K562 (cell line): ENCODE results near the gene FRK. TPM values are rescaled to one million over a fixed set of nuclear protein-coding genes. Genes with fewer than 3 reads are reported as not detected.

Source experiments
- ATAC-seq: fragments of 200-7000 bp; cut with Tn5 transposase; 3 replicates; pipeline ENCODE4 v1.9.1; 2020; ENCODE audit warnings: moderate library complexity
- BruUV-seq: library from RNA; stranded (reverse); fragments of 400-500 nt; replicated peaks from 2 replicates; lab custom pipeline; 2021; lab: Mats Ljungman, UMichigan
- CTCF ChIA-PET: fragments of 300-600 bp; formaldehyde crosslinking; extraction: SDS; loops from one replicate; lab custom pipeline; 2021; ENCODE audit warnings: low intra/inter-chr PET ratio; lab: Yijun Ruan, JAX
- POLR2A ChIA-PET: fragments of 300-600, 350-650 bp; sonication (Branson Sonifier 250); formaldehyde crosslinking; extraction: SDS; loops from one replicate; lab custom pipeline; 2021; ENCODE audit warnings: antibody characterized with exemption, inconsistent platforms; lab: Yijun Ruan, JAX
- DNase-seq, 4 experiments: peaks; one replicate each; pipeline versions ENCODE4 v3.0.0 to v3.0.0-alpha.2; 2011 to 2018; ENCODE audit warnings: low spot score in 3 of 4, mixed read lengths in 3 of 4; ENCODE audit errors: extremely low read depth in 1 of 4
- FAIRE-seq: peaks from 2 replicates; lab custom pipeline; 2011; peaks lifted over from hg19 to GRCh38; lab: Jason Lieb, UNC
- H2AFZ ChIP-seq: 2 replicates; pipeline ENCODE4 v1.6.0; 2011; ENCODE audit warnings: low read depth, low read length, control low read depth, inconsistent platforms
- H3K27ac ChIP-seq: fragments of 200-600 bp; 3 replicates; pipeline ENCODE4 v1.8.0; 2011; ENCODE audit warnings: low read depth, mild to moderate bottlenecking, control low read depth, inconsistent platforms, low read length, moderate library complexity, mixed read lengths; ENCODE audit errors: extremely low read depth
- H3K27me3 ChIP-seq, 2 experiments: fragments of 300-600 bp in 1 of 2; 2 replicates in 1 of 2; 3 replicates in 1 of 2; pipeline versions ENCODE4 v1.6.0 to v1.8.0; 2011; ENCODE audit warnings: inconsistent platforms in 2 of 2, low read length in 2 of 2, mild to moderate bottlenecking in 1 of 2, mixed read lengths in 1 of 2, moderate library complexity in 1 of 2; ENCODE audit not compliant: control insufficient read depth in 2 of 2, insufficient read depth in 2 of 2
- H3K36me3 ChIP-seq: fragments of 300-600 bp; 3 replicates; pipeline ENCODE4 v1.8.0; 2011; ENCODE audit warnings: mild to moderate bottlenecking, low read length, inconsistent platforms; ENCODE audit not compliant: control insufficient read depth, insufficient read depth
- H3K4me1 ChIP-seq, 2 experiments: fragments of 200-600 bp in 1 of 2; replicated peaks in 1 of 2; 2 replicates in 1 of 2; 3 replicates in 1 of 2; pipeline versions ENCODE4 v1.5.1 to v1.8.0; 2011; ENCODE audit warnings: inconsistent platforms in 2 of 2, low read length in 2 of 2, mild to moderate bottlenecking in 1 of 2, mixed read lengths in 1 of 2, moderate library complexity in 1 of 2; ENCODE audit not compliant: control insufficient read depth in 2 of 2, insufficient read depth in 2 of 2
- H3K4me2 ChIP-seq: 2 replicates; pipeline ENCODE4 v1.6.1; 2011; ENCODE audit warnings: low read length, control low read depth, inconsistent platforms, mixed read lengths; ENCODE audit not compliant: insufficient read depth
- H3K4me3 ChIP-seq: fragments of 200-600 bp; sonication (generic), shearing (Covaris generic); 2 replicates; pipeline ENCODE4 v1.5.1; 2016; ENCODE audit warnings: control low read depth, inconsistent platforms
- H3K79me2 ChIP-seq: fragments of 200-600 bp; 3 replicates; pipeline ENCODE4 v1.8.0; 2011; ENCODE audit warnings: low read length, inconsistent platforms; ENCODE audit not compliant: control insufficient read depth, insufficient read depth
- H3K9ac ChIP-seq, 2 experiments: 2 replicates each; pipeline versions ENCODE4 v1.6.0 to v1.6.1; 2011; ENCODE audit warnings: low read depth in 2 of 2, low read length in 2 of 2, control low read depth in 1 of 2, inconsistent platforms in 1 of 2, mild to moderate bottlenecking in 1 of 2, mixed read lengths in 1 of 2; ENCODE audit not compliant: insufficient read depth in 1 of 2
- H3K9me1 ChIP-seq: one replicate; pipeline ENCODE4 v1.6.0; 2011; ENCODE audit warnings: inconsistent platforms, mild to moderate bottlenecking, low read length, moderate library complexity; ENCODE audit not compliant: control insufficient read depth, insufficient read depth
- H3K9me3 ChIP-seq: replicated peaks from 2 replicates; pipeline ENCODE4 v1.5.1; 2011; ENCODE audit warnings: low read depth, low read length, inconsistent platforms; ENCODE audit not compliant: control insufficient read depth, insufficient read depth
- H4K20me1 ChIP-seq: replicated peaks from 2 replicates; pipeline ENCODE4 v1.6.1; 2011; ENCODE audit warnings: low read length, inconsistent platforms, mixed read lengths; ENCODE audit not compliant: control insufficient read depth, insufficient read depth
- EHMT2 ChIP-seq: fragments of 450-650 bp; IDR thresholded peaks from 2 replicates; pipeline ENCODE4 v1.6.1; 2018; ENCODE audit warnings: antibody characterized with exemption
- NR2C1 ChIP-seq, 2 experiments: fragments of 450-650 bp; IDR thresholded peaks; 2 replicates each; pipeline ENCODE4 v1.6.1; 2017; ENCODE audit warnings: mild to moderate bottlenecking in 2 of 2, antibody characterized with exemption in 1 of 2, inconsistent platforms in 1 of 2, missing compliant biosample characterization in 1 of 2, missing genetic modification characterization in 1 of 2
- POLR2G ChIP-seq: fragments of 200-400 bp; formaldehyde crosslinking; IDR thresholded peaks from 2 replicates; pipeline ENCODE4 v1.6.1; 2017; ENCODE audit warnings: low read depth, mild to moderate bottlenecking, antibody characterized with exemption, low read length, moderate library complexity
- TARDBP ChIP-seq: fragments of 450-650 bp; IDR thresholded peaks from 2 replicates; pipeline ENCODE4 v1.6.1; 2016
- TFAP4 ChIP-seq: sonication (generic); formaldehyde crosslinking; IDR thresholded peaks from 2 replicates; pipeline ENCODE4 v1.8.0; 2022; ENCODE audit warnings: missing genetic modification reagents, mild to moderate bottlenecking, moderate library complexity, borderline replicate concordance
- YY1 ChIP-seq, 3 experiments: IDR thresholded peaks; 2 replicates each; pipeline ENCODE4 v1.6.1; 2011; ENCODE audit warnings: low read length in 2 of 3, mild to moderate bottlenecking in 2 of 3, moderate library complexity in 2 of 3, borderline replicate concordance in 1 of 3, control low read depth in 1 of 3, low read depth in 1 of 3; ENCODE audit not compliant: insufficient read depth in 3 of 3, insufficient replicate concordance in 2 of 3, control insufficient read depth in 1 of 3, insufficient read length in 1 of 3; ENCODE audit errors: extremely low read depth in 1 of 3
- ZNF780A ChIP-seq: fragments of 250-450 bp; sonication (Bioruptor Pico); IDR thresholded peaks from 2 replicates; pipeline ENCODE4 v1.5.0; 2021; ENCODE audit warnings: mild to moderate bottlenecking
- WGBS: fragments of 100-300 bp; shearing (Covaris generic); methylation state at CpG from one replicate; pipeline ENCODE4 v1.1.6; 2016; ENCODE audit warnings: low coverage, mixed read lengths; ENCODE audit not compliant: insufficient coverage; ENCODE audit errors: missing lambda C conversion rate; 5-methylcytosine and 5-hydroxymethylcytosine counted together
- in situ Hi-C: fragments of 300-500 bp; cut with MboI; formaldehyde crosslinking; loops from 4 replicates; pipeline ENCODE4 v1.15.0; 2018; ENCODE audit warnings: inconsistent platforms, mixed read lengths
- intact Hi-C: fragments of 100-400 bp; cut with micrococcal nuclease; formaldehyde crosslinking; loops from 2 replicates; pipeline ENCODE4 v1.14.2; 2022
- polyA plus RNA-seq, 8 experiments: library from polyadenylated mRNA; depleted of rRNA in 4 of 8; stranded (reverse) in 5 of 8; unstranded in 3 of 8; fragments of >200 nt; fragmentation: Nextera tagmentation in 2 of 8; fragmentation: Illumina TruSeq in 1 of 8; extraction: Ambion mirVana in 2 of 8; extraction: Trizol in 1 of 8; gene quantifications; 2 replicates each; pipeline versions ENCODE4 v1.2.1 to v1.2.3, GENCODE V29; 2011 to 2014; ENCODE audit warnings: inconsistent platforms in 1 of 8, missing spikeins in 1 of 8
- total RNA-seq, 7 experiments: library from RNA; depleted of rRNA in 6 of 7; stranded (reverse); fragments of >200 nt in 6 of 7; fragmentation: Illumina TruSeq in 2 of 7; extraction: Trizol in 2 of 7; gene quantifications; 2 replicates each; pipeline versions ENCODE4 v1.2.1 to v1.2.3, GENCODE V29; 2011 to 2021; ENCODE audit warnings: low replicate concordance in 1 of 7
- TF ChIP-seq, protein P1 (sequence below): fragments of 450-650 bp; IDR thresholded peaks from 2 replicates; pipeline ENCODE4 v1.7.0; 2016; ENCODE audit warnings: borderline replicate concordance

The FRK gene
- total and polyA plus RNA-seq, 9 of the 15 experiments (the other 6 are each of a cell fraction or from before 2014, with no cell fraction given): 0.01 to 0.29 (median 0.09) TPM

DNA sequence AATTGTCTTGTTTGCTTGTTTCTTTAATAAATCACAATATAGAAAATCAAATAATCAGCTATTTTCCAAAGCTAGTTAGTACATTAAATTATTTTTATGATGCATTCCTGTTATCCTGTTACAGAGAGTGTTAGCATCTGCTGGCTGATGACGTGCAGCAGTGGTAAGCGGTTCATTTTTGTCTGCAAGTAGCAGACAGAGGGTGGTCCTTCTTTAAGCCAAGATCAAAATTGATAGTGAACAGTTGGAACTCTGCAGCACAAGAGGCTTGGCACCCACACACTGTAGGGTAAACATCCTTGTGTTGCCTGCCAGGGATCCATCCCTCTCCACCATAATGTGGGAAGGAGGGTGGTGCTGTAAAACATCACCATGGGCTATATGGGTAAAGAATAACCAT lies 158.3 kb downstream of the FRK start (continued):
- TF ChIP-seq, protein P1, sequence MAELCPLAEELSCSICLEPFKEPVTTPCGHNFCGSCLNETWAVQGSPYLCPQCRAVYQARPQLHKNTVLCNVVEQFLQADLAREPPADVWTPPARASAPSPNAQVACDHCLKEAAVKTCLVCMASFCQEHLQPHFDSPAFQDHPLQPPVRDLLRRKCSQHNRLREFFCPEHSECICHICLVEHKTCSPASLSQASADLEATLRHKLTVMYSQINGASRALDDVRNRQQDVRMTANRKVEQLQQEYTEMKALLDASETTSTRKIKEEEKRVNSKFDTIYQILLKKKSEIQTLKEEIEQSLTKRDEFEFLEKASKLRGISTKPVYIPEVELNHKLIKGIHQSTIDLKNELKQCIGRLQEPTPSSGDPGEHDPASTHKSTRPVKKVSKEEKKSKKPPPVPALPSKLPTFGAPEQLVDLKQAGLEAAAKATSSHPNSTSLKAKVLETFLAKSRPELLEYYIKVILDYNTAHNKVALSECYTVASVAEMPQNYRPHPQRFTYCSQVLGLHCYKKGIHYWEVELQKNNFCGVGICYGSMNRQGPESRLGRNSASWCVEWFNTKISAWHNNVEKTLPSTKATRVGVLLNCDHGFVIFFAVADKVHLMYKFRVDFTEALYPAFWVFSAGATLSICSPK: no peak
- TF ChIP-seq NR2C1 (IDR thresholded peaks at IDR 0.05) (no peak), NR2C1 (tag; IDR thresholded peaks at IDR 0.05) (no peak)

DNA sequence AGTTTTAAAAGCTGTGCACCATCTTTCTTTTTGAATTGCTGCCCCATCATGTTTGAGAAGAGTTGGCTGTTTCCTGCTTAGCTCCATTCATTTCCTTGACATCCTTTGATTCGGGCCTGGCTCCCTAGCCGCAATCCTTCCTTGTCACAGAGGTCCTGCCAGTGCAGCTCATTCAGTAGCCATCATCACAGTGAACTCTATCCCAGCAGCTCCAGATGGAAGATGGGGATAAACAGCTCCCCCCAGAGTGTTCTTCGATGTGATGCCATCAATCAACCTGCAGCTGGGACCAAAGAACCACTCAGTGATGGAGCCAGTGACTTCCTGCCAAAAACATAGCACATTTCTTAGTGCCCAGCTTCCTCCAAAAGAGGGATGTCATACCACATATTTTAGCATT lies 158.8 kb downstream of the FRK start:
- DNase-seq (no peak), FAIRE-seq (no peak), ATAC-seq (no peak)
- CTCF ChIA-PET: no interaction called here
- in situ Hi-C loops (no loop called here), intact Hi-C loops (no loop called here)
- Histone ChIP-seq H3K27ac (no peak overlapping the region), H4K20me1 (no peaks in the 10 kb centered on the region), H3K27me3 (no peaks in the 10 kb centered on the region), H3K9me1 (no peaks in the 10 kb centered on the region), H3K4me2 (no peak overlapping the region), H3K9me3 (no peaks in the 10 kb centered on the region), H3K9ac (no peak overlapping the region), H3K4me1 (no peaks in the 10 kb centered on the region), H2AFZ (no peak overlapping the region), H3K4me3 (no peak overlapping the region), H3K79me2 (no peaks in the 10 kb centered on the region)
- 2% methylated on average over 3 of the region's 3 CpGs for WGBS
- BruUV-seq: no TSS peak
- POLR2A ChIA-PET: interaction anchor here (0.9 kb wide), 1 partner anchor 13 kb away, joined by 3 read pairs; no protein-coding TSS in a partner anchor
- TF ChIP-seq TFAP4 (no peak), TARDBP (no peak), POLR2G (no peak), EHMT2 (no peak), ZNF780A (CRISPR knock-in tag) (no peak), YY1 (IDR thresholded peaks at IDR 0.05; ENCODE audit: borderline replicate concordance in 1 of 3, control insufficient read depth in 1 of 3, extremely low read depth in 1 of 3, insufficient read depth in 3 of 3, insufficient read length in 1 of 3, insufficient replicate concordance in 2 of 3, low read depth in 1 of 3, low read length in 2 of 3) (no peak)
- TF ChIP-seq, all 486 proteins: peak for 0
- H3K36me3 ChIP-seq: no peaks in the 10 kb centered on the region
